ENCODE results near the gene DGUOK.

DGUOK gene

DNA sequence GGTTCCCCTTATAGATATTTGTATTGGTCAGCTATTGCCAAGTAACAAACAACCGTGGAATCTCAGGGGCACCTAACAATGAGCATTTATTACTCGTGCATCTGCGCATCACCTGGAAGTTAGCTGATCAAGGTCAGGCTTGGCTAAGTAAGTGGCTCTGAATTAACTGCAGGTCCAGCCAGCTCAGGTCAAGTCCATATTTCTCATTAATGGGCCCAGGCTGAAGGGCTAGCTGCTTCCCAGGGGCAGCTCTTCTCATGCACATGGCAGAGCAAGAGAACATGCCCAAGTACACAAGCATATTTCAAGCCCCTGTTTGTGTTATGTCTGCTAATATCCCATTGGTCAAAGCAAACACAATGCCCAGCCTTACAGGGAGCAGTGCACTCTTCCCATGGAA lies 7.8 kb upstream of the DGUOK start:
- DNase-seq (ENCODE audit: low spot score): no peak
- TF ChIP-seq, protein P1, sequence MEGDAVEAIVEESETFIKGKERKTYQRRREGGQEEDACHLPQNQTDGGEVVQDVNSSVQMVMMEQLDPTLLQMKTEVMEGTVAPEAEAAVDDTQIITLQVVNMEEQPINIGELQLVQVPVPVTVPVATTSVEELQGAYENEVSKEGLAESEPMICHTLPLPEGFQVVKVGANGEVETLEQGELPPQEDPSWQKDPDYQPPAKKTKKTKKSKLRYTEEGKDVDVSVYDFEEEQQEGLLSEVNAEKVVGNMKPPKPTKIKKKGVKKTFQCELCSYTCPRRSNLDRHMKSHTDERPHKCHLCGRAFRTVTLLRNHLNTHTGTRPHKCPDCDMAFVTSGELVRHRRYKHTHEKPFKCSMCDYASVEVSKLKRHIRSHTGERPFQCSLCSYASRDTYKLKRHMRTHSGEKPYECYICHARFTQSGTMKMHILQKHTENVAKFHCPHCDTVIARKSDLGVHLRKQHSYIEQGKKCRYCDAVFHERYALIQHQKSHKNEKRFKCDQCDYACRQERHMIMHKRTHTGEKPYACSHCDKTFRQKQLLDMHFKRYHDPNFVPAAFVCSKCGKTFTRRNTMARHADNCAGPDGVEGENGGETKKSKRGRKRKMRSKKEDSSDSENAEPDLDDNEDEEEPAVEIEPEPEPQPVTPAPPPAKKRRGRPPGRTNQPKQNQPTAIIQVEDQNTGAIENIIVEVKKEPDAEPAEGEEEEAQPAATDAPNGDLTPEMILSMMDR (IDR thresholded peaks at IDR 0.05; ENCODE audit: extremely low read depth, missing control alignments): no peak

DNA sequence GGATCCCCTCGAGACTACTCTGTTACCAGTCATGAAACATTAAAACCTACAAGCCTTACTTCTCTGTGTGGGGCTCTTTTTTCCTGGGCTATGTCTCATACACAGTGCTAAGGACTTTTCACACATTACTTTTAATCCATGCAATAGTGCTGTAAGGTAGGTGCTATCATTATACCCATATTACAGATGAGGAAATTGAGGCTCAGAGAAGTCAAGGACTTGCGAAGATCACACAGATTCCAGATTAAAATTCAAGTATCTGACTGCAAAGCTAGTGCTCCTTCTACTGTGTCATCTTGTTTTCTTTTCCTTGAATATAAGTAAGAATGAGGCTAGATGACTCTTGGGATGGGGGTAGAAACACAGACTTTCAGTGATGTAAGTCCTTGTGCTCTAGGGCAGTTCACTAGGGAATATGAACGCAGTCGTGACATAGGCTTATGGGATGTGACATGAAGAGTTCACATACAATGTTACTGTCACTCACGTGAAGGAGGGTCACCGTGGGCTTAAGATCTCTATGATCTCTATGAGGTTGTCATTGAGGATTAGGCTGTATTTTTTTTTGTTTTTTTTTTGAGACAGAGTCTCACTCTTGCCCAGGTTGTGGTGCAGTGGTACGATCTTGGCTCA lies 7.0 kb upstream of the DGUOK start:
- DNase-seq (ENCODE audit: low spot score): no peak
- TF ChIP-seq, protein P1 (IDR thresholded peaks at IDR 0.05; ENCODE audit: extremely low read depth, missing control alignments): no peak

DNA sequence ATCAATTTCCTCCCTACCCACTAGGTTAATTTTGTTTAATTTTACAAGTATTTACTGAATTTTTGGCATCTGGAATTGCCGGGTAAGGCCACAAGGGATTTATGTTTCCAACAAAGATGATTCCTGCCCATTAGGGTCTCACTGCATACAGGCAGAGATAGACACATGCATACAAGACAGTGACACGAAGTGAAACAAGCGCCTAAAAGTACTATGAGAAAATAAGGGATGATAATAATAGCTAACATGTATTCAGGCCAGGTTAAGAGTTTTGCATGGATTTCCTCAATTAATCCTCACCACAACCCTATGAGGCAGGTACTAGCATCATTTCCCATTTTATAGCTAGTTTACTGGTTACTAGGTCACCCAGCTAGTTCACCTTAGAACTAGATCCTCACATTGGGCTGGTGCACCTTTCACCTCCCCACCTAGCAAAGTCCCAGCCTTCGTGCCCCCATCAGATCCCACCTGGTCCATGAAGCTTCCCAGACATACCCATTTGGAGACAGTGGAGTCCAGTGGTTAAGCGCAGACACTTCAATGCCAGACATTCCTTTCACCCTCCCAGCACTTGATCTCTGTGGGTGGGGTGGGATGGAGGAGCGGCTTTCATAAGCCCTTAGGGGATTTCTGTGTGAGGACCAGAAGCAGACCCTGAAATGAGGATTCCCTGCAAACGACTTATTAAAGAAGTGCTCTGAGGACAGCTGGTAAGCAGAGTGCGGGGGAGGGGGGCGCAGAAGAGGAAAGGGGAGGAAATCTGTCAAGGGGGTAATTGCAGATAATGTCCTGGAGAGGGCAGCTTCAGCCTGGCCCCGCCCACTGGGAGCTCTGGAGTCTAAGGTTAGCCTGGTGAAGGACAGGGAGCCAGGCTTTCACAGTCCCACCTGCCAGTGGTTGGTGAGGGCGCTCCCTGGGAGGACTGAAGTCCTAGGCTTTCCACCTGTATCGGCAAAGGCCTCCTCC lies 5.8 kb upstream of the DGUOK start:
- TF ChIP-seq, protein P1 (IDR thresholded peaks at IDR 0.05; ENCODE audit: extremely low read depth, missing control alignments): no peak
- DNase-seq (ENCODE audit: low spot score): peak; percentile 38

DNA sequence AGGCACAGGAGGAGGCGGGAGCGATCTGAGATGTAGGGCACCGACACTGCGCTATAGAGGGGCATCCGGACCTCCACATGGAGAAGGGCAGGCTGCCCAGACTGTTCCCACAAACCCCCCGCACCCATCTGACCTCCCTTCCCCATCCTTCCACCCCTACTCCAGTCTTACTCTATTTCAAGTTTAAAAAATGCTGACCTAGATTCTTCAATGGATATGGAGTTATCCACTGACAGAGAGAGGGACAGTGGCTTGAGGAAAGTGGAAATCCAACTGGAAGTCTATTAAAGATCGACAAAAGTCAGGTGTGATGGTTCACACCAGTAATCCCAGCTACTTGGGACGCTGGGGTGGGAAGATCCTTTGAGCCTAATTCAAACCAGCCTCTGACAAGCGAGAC lies 5.1 kb upstream of the DGUOK start:
- TF ChIP-seq, protein P1 (IDR thresholded peaks at IDR 0.05; ENCODE audit: extremely low read depth, missing control alignments): no peak

DNA sequence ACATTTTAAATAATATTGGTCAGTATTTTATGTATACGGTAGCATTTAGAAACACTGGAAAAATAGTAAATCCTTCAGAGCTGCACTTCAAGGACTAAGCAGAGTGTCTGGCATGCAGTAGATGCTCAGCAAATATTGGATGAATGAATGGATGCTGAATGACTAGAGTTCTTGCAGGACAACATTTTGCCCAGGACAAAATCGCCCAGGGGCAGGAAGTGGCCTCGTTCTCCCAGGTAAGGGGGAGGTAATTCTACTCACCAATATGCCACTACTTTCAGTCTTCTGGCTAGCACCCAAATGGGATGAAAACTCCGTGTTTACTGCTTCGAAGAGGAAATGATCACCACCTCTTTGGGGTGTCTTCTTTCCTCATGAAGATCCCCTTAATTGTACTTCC lies 4.0 kb upstream of the DGUOK start:
- no peak for DNase-seq (ENCODE audit: low spot score)
- TF ChIP-seq, protein P1 (IDR thresholded peaks at IDR 0.05; ENCODE audit: extremely low read depth, missing control alignments): no peak

More for the DNA sequence above, 5.1 kb upstream of the DGUOK start:
- DNase-seq (ENCODE audit: low spot score): no peak

DNA sequence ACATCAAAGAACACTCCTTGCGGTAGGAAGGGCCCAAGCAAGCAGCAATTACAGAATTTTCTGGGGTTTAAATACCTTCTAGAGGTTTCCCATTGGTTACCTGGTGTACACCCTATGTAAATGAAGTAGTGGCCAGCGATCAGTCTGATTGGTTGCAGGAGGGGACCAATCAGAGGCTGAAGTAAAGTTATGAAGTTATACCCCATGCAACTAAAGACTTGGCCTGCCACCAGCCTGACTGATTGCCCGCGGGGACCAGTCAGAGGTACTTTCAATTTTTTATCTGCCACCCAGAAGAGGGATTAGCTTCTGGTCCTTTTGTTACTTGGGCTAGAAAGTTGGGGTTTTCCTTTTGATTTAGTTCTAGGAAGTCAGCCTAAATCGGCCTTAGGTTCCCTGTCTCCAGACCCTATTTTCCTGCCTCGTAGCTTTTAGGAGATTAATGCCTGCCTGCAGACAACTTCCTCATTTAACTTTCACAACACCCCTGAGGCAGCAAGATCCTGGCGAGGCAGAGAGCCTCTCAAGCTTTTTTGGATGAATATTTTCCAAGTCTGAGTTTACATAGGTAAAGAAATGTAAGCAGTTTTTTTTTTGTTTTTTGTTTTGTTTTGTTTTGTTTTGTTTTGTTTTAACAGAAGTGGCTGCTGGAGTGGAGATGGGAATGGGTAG lies 1.5 kb upstream of the DGUOK start:
- TF ChIP-seq, protein P1 (IDR thresholded peaks at IDR 0.05; ENCODE audit: extremely low read depth, missing control alignments): no peak
- no peak for DNase-seq (ENCODE audit: low spot score)

All from GM20000 (cell line).